GM10266 (cell line): ENCODE results near the gene GJA1.

Source experiments
- DNase-seq: peaks from one replicate; pipeline ENCODE4 v3.0.0; 2012; ENCODE audit errors: extremely low spot score
- TF ChIP-seq, protein P1 (sequence below): IDR thresholded peaks from 2 replicates; pipeline ENCODE4 v1.5.1; 2012; ENCODE audit warnings: mild to moderate bottlenecking, low read depth; ENCODE audit not compliant: control insufficient read depth, insufficient read depth; ENCODE audit errors: missing control alignments

Gene GJA1

DNA sequence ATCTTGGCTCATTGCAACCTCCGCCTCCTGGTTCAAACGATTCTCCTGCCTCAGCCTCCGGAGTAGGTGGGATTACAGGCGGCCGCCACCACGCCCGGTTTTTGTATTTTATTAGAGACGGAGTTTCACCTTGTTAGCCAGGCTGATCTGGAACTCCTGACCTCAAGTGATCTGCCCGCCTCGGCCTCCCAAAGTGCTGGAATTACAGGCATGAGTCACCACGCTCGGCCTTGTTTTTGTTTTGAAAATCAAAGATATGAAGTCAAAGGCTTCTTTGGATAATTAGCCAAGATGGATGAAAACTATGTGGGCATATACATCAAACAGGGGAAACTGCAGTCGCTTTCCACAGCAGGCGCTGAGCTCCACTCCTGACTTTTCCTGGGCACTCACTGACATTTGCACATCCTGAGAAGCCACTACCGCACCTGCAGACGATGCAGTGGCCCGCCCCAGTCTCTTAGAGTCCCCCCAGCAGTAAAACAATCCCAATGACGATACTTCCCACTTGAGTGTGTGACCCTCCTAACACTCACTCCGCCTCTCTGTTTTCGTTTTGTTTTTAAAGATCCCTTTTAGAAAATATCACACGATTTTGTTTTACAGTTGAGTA, 44.1 kb downstream of the GJA1 start:
- no peak for DNase-seq
- TF ChIP-seq, protein P1, sequence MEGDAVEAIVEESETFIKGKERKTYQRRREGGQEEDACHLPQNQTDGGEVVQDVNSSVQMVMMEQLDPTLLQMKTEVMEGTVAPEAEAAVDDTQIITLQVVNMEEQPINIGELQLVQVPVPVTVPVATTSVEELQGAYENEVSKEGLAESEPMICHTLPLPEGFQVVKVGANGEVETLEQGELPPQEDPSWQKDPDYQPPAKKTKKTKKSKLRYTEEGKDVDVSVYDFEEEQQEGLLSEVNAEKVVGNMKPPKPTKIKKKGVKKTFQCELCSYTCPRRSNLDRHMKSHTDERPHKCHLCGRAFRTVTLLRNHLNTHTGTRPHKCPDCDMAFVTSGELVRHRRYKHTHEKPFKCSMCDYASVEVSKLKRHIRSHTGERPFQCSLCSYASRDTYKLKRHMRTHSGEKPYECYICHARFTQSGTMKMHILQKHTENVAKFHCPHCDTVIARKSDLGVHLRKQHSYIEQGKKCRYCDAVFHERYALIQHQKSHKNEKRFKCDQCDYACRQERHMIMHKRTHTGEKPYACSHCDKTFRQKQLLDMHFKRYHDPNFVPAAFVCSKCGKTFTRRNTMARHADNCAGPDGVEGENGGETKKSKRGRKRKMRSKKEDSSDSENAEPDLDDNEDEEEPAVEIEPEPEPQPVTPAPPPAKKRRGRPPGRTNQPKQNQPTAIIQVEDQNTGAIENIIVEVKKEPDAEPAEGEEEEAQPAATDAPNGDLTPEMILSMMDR = no peak

DNA sequence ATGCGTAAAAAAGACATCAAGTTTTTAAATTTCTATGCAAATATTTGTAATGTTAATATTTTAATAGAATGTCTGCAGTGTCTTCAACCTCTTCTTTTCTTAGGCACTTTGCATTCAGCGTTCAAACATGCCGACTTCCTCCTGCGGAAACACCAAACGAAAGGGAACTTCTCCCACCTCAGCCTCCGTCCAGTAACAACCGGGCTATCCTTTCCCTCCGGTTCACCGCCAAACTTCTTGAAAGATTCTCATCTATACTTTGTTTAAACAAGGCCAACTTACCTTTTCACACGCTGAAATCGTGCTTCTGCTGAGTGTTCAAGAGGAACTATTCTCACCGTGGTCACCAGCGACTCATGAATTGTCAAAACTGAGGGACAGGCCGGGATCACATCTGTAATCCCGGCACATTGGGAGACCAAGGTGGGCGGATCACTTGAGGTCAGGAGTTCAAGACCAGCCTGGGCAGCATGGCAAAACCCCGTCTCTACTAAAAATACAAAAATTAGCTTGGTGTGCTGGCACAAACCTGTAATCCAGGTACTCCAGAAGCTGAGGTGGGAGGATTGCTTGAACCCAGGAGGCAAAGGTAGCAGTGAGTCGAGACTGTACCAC, 44.8 kb downstream of the GJA1 start:
- TF ChIP-seq, protein P1 = no peak
- no peak for DNase-seq

DNA sequence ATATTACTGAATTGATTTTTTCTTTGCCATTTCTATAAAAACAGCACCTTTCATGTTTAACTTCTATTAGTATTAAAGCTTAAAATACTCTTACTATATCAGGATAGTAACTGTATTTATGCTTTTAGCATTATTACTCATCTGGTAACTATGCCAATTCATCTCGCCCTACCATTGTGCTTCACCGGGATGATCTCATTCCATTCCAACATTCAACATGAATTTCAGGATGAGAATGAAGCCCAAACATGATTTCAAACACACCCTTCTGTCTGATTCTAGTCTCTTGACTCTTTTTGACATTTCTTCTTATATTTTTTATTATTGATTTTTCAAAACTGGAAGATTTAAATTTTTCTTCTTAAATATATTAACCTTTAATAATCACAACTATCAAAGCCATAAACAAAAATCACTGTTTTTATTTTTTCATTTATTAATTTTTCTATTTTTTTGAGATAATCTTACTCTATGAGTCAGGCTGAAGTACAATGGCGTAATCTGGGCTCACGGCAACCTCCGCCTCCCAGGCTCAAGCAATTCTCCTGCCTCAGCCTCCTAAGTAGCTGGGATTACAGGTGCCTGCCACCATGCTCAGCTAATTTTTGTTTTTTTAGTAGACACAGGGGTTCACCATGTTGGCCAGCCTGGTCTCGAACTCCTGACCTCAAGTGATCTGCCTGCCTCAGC, 46.7 kb downstream of the GJA1 start:
- TF ChIP-seq, protein P1 = no peak
- DNase-seq = no peak

DNA sequence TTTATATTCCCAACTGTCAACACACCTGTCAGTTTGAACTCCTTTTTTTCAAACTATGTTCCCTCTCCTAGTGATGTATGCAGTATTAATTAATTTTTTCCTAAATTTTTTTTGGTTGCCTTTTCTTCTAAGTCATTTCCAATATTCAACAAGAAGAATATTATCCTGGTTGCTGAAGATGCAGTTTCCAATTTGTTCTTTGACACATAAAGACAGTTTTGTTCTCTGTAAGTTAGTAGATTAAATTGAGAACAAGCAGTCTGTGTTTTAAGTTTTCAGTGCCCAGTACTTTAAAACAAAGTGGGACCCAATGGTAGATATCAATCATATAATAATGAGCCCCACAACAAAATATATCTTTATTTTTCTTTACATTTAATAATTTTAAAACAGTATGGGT, 47.3 kb downstream of the GJA1 start:
- TF ChIP-seq, protein P1 = no peak

DNA sequence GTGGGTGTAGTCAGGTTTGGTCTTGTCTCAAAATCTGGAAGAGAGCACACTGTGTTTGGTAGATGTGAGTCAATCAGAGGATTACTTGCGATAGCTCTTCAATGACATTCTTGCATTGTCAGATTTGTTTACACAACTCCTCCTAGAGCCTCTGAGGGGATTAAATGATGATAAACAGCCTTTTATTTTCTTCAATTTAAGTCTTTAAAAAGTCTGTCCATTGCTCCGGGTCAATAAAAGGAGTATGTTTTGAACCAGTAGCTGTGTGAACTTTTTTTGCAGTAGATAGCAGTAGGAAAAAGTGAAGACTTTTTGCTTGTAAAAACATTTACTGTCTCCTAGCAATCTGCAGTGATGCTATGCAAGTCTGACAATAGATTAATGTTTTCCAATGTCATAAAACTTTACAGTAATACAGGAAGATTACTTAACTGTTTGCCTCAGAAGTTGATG, 49.9 kb downstream of the GJA1 start:
- TF ChIP-seq, protein P1 = no peak
- no peak for DNase-seq

More for the DNA sequence above, 47.3 kb downstream of the GJA1 start:
- no peak for DNase-seq

DNA sequence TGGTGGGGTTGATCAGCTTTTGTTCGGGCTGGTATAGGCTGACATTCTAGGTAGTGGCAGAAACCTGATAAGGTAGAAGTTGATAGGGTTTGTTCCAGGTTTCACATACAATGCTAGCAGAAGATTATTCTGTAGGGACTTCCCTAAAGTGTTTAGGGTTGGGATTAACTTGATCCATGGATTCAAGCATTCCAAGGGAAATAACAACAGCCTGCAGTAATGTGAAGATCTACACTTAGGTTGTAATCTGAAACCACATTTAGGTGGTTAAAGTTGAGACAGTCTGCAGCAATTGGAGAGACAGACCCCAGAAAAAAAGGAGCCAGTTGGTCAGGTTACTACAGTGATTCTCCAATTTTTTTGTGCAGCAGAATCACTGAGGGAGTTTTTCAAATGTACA, 56.1 kb downstream of the GJA1 start:
- TF ChIP-seq, protein P1 = no peak
- no peak for DNase-seq

DNA sequence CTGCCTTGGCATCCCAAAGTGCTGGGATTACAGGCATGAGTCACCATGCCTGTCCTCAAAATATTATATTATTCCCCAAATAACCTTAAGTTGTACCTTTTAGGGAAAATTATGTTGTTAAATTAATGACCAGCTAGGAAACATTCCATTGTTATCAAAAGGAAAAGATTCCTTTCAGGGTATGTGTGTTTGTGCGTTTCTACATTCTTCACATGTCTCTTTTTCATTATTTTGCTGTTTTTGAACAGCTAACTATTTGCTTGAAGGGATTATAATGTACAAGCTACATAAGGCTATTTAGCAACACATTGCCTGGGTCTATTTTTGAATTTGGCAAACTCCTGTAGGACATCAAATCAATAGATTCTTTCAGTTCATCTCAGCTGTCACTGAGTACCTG, 57.1 kb downstream of the GJA1 start:
- no peak for DNase-seq
- TF ChIP-seq, protein P1 = no peak
